PC-3 (cell line): ENCODE data around the gene ST3GAL3. TPM values are rescaled to one million over a fixed set of nuclear protein-coding genes. Genes with fewer than 3 reads are reported as not detected.

ENCODE experiments used
- ATAC-seq: fragments of 200-7000 bp; cut with Tn5 transposase; 2 replicates; pipeline ENCODE4 v1.9.1; 2020; ENCODE audit warnings: mild to moderate bottlenecking, moderate library complexity
- BruUV-seq: library from RNA; stranded (reverse); fragments of 400-500 nt; replicated peaks from 2 replicates; lab custom pipeline; 2021; lab: Mats Ljungman, UMichigan
- CTCF ChIA-PET: fragments of 300-600 bp; sonication (Branson Sonifier 250); formaldehyde crosslinking; loops from one replicate; lab custom pipeline; 2022; ENCODE audit warnings: antibody characterized with exemption; lab: Charles Lee
- POLR2A ChIA-PET: fragments of 300-600 bp; sonication (Branson Sonifier 250); formaldehyde crosslinking; loops from one replicate; lab custom pipeline; 2022; ENCODE audit warnings: antibody characterized with exemption; ENCODE audit not compliant: unreplicated experiment; lab: Charles Lee
- DNase-seq: peaks from one replicate; pipeline ENCODE4 v3.0.0-alpha.2; 2015
- H2AFZ ChIP-seq: fragments of 300-600 bp; sonication (generic); 2 replicates; pipeline ENCODE4 v1.6.0; 2016; ENCODE audit warnings: antibody characterized with exemption, low read length
- H3F3A ChIP-seq: fragments of 300-600 bp; sonication (generic); one replicate; pipeline ENCODE4 v1.6.0; 2017; ENCODE audit warnings: antibody characterized with exemption, low read length, control low read depth, mild to moderate bottlenecking; ENCODE audit not compliant: unreplicated experiment
- H3K27ac ChIP-seq: fragments of 300-600 bp; sonication (generic); 2 replicates; pipeline ENCODE4 v1.5.1; 2016; ENCODE audit warnings: mild to moderate bottlenecking, low read length
- H3K27me3 ChIP-seq: fragments of 300-600 bp; sonication (generic); 2 replicates; pipeline ENCODE4 v1.6.1; 2016; ENCODE audit warnings: low read length, mixed read lengths
- H3K36me3 ChIP-seq: fragments of 300-600 bp; sonication (generic); 2 replicates; pipeline ENCODE4 v1.6.1; 2016; ENCODE audit warnings: low read depth, mixed run types, low read length, mixed read lengths
- H3K4me1 ChIP-seq: fragments of 300-600 bp; sonication (generic); 2 replicates; pipeline ENCODE4 v1.5.1; 2016; ENCODE audit warnings: low read length; ENCODE audit not compliant: insufficient read depth
- H3K4me2 ChIP-seq: fragments of 300-600 bp; sonication (generic); 2 replicates; pipeline ENCODE4 v1.6.0; 2016; ENCODE audit warnings: low read length
- H3K4me3 ChIP-seq: fragments of 300-600 bp; sonication (generic); 2 replicates; pipeline ENCODE4 v1.5.1; 2016; ENCODE audit warnings: mild to moderate bottlenecking, low read length, mixed read lengths
- H3K79me2 ChIP-seq: fragments of 300-600 bp; sonication (generic); 2 replicates; pipeline ENCODE4 v1.6.1; 2017; ENCODE audit warnings: low read length, mixed read lengths
- H3K9ac ChIP-seq: fragments of 300-600 bp; sonication (generic); 2 replicates; pipeline ENCODE4 v1.6.0; 2016; ENCODE audit warnings: mild to moderate bottlenecking, low read length
- H3K9me2 ChIP-seq: fragments of 300-600 bp; sonication (generic); replicated peaks from 2 replicates; pipeline ENCODE4 v1.6.1; 2016; ENCODE audit warnings: mixed run types, low read length, mixed read lengths
- H3K9me3 ChIP-seq: fragments of 300-600 bp; sonication (generic); 2 replicates; pipeline ENCODE4 v1.6.1; 2016; ENCODE audit warnings: low read length, mixed read lengths
- H4K20me1 ChIP-seq: fragments of 300-600 bp; sonication (generic); 2 replicates; pipeline ENCODE4 v1.6.1; 2016; ENCODE audit warnings: low read length, mixed read lengths
- EZH2 ChIP-seq: fragments of 300-600 bp; sonication (generic); IDR thresholded peaks from one replicate; pipeline ENCODE4 v1.6.1; 2017; ENCODE audit warnings: antibody characterized with exemption, mild to moderate bottlenecking, low read length; ENCODE audit not compliant: unreplicated experiment
- EZH2phosphoT487 ChIP-seq: fragments of 300-600 bp; sonication (generic); IDR thresholded peaks from 2 replicates; pipeline ENCODE4 v1.6.1; 2018; ENCODE audit warnings: mild to moderate bottlenecking, antibody characterized with exemption, low read length, borderline replicate concordance
- intact Hi-C: fragments of 100-400 bp; cut with micrococcal nuclease; formaldehyde crosslinking; loops from 2 replicates; pipeline ENCODE4 v1.9.0; 2023
- total RNA-seq: library from RNA; depleted of rRNA; stranded (reverse); fragments of >200 nt; gene quantifications from 2 replicates; pipeline ENCODE4 v1.2.3, GENCODE V29; 2014
- TF ChIP-seq, protein P1 (sequence below): fragments of 300-600 bp; sonication (generic); conservative IDR thresholded peaks from 2 replicates; pipeline ENCODE4 v1.5.1; 2017; ENCODE audit warnings: antibody characterized with exemption, low read depth, mild to moderate bottlenecking, low read length

Gene ST3GAL3
- total RNA-seq, 1 experiment from 2014 or later, result 9.0 TPM

DNA sequence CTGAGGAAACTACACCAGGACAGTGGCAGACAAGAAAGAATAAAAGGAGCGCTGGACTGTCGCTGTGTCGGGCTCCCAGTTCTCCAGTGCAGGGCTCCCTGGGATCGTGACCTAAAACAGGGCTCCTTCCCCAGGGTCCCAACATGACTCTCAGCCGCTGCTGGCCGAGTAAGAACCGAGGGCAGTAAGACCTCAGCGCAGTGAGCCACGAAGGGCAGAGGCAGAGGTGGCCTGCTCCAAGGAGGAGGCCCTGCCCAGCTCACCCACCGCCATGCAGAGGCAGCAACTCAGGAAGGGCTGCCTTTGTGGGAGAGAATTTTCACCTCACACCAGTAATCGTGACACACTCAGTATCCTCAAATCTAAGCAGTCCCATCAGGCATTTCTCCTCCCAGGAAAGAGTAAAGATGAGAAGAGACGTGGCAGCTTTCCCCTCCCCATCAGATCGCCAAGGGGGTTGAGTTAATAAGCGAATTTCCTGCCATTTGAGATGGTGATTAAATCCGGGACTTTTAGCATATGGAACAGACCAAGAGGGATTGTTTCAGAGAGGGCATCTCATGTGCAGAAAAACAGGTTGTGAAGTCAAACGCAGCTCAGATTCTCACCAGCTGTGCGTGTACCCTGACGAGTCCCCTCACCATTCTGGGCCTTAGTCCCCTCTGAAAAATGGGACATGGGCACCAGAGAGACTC is 206.5 kb downstream of the ST3GAL3 start:
- Histone ChIP-seq H3K9ac (no peak overlapping the region), H3K27ac (no peak overlapping the region), H3K9me3 (no peaks in the 10 kb centered on the region), H3K4me3 (no peak overlapping the region), H2AFZ (no peak overlapping the region), H3K9me2 (no peaks in the 10 kb centered on the region), H3K27me3 (no peaks in the 10 kb centered on the region), H3K36me3 (no peaks in the 10 kb centered on the region), H3K79me2 (no peaks in the 10 kb centered on the region), H3K4me2 (no peak overlapping the region), H3F3A (no peaks in the 10 kb centered on the region), H4K20me1 (no peaks in the 10 kb centered on the region), H3K4me1 (peaks cover 9% of the 10 kb centered on the region)
- no TSS peak for BruUV-seq
- TF ChIP-seq EZH2phosphoT487, result no peak
- ATAC-seq (no peak), DNase-seq (no peak)
- ChIA-PET POLR2A (no interaction called here), CTCF (no interaction called here)
- intact Hi-C loops, result no loop called here

DNA sequence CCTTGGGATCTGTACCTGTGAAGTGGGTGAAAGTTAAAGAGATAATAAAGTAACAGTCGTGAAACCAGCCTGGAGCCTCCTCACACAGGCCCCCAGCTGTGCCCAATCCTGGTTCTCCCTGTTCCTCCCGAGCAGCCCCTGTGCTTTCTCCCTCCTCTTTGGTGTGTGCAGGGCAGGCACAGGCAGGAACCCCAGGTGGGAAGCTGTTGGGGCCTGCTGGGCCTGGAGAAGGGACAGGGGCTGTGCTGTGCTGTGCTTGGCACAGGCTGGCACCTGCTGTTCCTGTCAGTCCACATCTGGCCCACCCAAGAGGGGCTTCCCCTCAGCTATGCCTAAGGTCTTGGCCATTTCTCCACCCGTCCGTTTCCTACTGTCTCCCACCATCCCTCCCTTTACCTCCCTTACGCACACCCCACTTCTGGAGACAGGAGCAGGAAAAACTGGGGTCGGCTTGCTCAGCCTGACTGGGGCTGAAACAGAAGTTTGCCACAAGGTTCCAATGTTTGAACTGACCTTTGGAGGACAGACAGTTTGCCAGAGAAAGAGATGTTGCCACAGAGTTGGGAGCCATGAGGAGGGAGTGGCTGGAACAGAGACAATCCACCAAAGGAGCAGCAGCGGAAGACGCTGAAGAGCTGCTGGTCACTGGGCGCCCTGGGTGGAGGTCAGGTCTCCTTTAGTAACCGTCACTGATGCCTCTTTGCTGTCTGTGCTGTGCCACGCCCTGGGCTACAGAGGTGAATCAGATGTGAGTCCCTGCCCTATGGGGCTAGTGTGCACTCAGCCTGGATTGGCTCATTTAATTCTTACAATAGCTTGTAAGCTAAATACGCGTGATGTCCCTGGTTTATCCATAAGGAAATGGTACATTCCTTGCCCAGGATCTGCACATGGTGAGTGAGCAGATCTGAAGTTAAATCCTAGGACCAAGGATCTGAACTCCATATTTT is 207.5 kb downstream of the ST3GAL3 start:
- no peak overlapping the region for H3K4me3 ChIP-seq
- H3K36me3 ChIP-seq, result no peaks in the 10 kb centered on the region
- H3K9ac ChIP-seq, result no peak overlapping the region
- BruUV-seq, result no TSS peak
- TF ChIP-seq EZH2phosphoT487 (no peak), EZH2 (no peak)
- TF ChIP-seq, protein P1, sequence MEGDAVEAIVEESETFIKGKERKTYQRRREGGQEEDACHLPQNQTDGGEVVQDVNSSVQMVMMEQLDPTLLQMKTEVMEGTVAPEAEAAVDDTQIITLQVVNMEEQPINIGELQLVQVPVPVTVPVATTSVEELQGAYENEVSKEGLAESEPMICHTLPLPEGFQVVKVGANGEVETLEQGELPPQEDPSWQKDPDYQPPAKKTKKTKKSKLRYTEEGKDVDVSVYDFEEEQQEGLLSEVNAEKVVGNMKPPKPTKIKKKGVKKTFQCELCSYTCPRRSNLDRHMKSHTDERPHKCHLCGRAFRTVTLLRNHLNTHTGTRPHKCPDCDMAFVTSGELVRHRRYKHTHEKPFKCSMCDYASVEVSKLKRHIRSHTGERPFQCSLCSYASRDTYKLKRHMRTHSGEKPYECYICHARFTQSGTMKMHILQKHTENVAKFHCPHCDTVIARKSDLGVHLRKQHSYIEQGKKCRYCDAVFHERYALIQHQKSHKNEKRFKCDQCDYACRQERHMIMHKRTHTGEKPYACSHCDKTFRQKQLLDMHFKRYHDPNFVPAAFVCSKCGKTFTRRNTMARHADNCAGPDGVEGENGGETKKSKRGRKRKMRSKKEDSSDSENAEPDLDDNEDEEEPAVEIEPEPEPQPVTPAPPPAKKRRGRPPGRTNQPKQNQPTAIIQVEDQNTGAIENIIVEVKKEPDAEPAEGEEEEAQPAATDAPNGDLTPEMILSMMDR, result no peak
- no peaks in the 10 kb centered on the region for H3K27me3 ChIP-seq
- ATAC-seq, result peak; percentile 57
- no peaks in the 10 kb centered on the region for H3K9me3 ChIP-seq
- POLR2A ChIA-PET, result no interaction called here
- peak; percentile 39 for DNase-seq
- intact Hi-C loops, result no loop called here
- H3K9me2 ChIP-seq, result no peaks in the 10 kb centered on the region
- CTCF ChIA-PET, result interaction anchor here (0.5 kb wide), 1 partner anchor 128 kb away, joined by 3 read pairs; no protein-coding TSS in a partner anchor
- no peak overlapping the region; the same call in 1 of the 2 replicates for H3K4me2 ChIP-seq
- H3K4me1 ChIP-seq, result peaks cover 9% of the 10 kb centered on the region
- H4K20me1 ChIP-seq, result no peaks in the 10 kb centered on the region
- H3F3A ChIP-seq, result no peaks in the 10 kb centered on the region
- no peak overlapping the region for H2AFZ ChIP-seq
- H3K27ac ChIP-seq, result no peak overlapping the region
- H3K79me2 ChIP-seq, result no peaks in the 10 kb centered on the region

DNA sequence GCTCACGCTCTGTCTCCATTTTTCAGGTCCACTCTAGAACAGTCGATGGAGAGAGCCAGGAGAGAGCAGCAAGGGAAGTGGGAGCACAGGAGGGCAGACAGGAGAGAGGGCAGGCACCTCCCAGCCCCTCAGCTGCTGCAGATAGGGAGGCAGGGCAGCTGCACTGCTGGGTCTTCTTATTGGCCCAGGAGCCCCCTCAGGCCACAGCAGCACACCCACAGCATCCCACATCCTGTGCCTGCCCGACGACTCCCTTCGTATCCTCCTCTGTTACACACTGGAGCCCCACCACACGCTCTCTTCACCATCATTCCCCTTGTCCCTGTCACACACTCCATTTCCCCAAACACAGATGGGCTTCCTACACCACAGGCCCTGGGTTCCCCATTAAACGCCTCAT is 212.6 kb downstream of the ST3GAL3 start:
- no peaks in the 10 kb centered on the region for H3K27me3 ChIP-seq
- H3K4me1 ChIP-seq, result peaks cover 15% of the 10 kb centered on the region
- TF ChIP-seq EZH2 (no peak), EZH2phosphoT487 (no peak)
- TF ChIP-seq, protein P1, result no peak
- no peak overlapping the region for H3K4me3 ChIP-seq
- BruUV-seq, result no TSS peak
- H3K36me3 ChIP-seq, result no peaks in the 10 kb centered on the region
- POLR2A ChIA-PET, result no interaction called here
- H4K20me1 ChIP-seq, result no peaks in the 10 kb centered on the region
- DNase-seq, result no peak
- no peak overlapping the region for H2AFZ ChIP-seq
- ATAC-seq, result no peak
- CTCF ChIA-PET, result no interaction called here
- no peaks in the 10 kb centered on the region for H3K79me2 ChIP-seq
- no peaks in the 10 kb centered on the region for H3K9me2 ChIP-seq
- no peaks in the 10 kb centered on the region for H3K9me3 ChIP-seq
- H3K9ac ChIP-seq, result no peak overlapping the region
- no peak overlapping the region for H3K27ac ChIP-seq
- H3F3A ChIP-seq, result no peaks in the 10 kb centered on the region
- no peak overlapping the region for H3K4me2 ChIP-seq
- intact Hi-C loops, result no loop called here
